Testis (tissue), 3 donors: ENCODE measurements around the gene GPR35. TPM values are rescaled to one million over a fixed set of nuclear protein-coding genes. Genes with fewer than 3 reads are reported as not detected.
"Not testable (repeated sequence)": the region's sequence is repeated elsewhere in the genome, so short reads cannot be mapped to it uniquely, and the experiment has no call there.

Experiments
- DNase-seq: peaks from one replicate; pipeline ENCODE4 v3.0.0-alpha.2; 2019
- H3K27ac ChIP-seq, 2 donors: fragments of 200-600 bp; sonication (generic); one replicate each; pipeline ENCODE4 v1.5.1; 2019
- H3K27me3 ChIP-seq: fragments of 200-600 bp; sonication (generic); one replicate; pipeline ENCODE4 v1.5.1; 2019
- H3K36me3 ChIP-seq: fragments of 200-600 bp; sonication (generic); one replicate; pipeline ENCODE4 v1.5.1; 2017; ENCODE audit warnings: low read depth; ENCODE audit errors: missing control alignments
- H3K4me1 ChIP-seq: fragments of 200-600 bp; sonication (generic); one replicate; pipeline ENCODE4 v1.5.1; 2019
- H3K4me3 ChIP-seq, 2 donors: fragments of 200-600 bp; sonication (generic); one replicate each; pipeline ENCODE4 v1.5.1; 2017 to 2019
- H3K9me3 ChIP-seq: fragments of 200-600 bp; sonication (generic); one replicate; pipeline ENCODE4 v1.5.1; 2017
- WGBS, 2 donors: methylation state at CpG; one replicate each; pipeline ENCODE4 v1.1.5; 2018; 5-methylcytosine and 5-hydroxymethylcytosine counted together
- intact Hi-C: fragments of 100-400 bp; cut with DNase I; formaldehyde crosslinking; loops from one replicate; pipeline ENCODE4 v1.15.1; 2023; ENCODE audit warnings: low total_unique reads
- polyA plus RNA-seq: library from polyadenylated mRNA; stranded (reverse); fragments of 350-450 nt; fragmentation: Illumina TruSeq; extraction: RNeasy Lipid Tissue Mini Kit (QIAGEN cat#74804); gene quantifications from one replicate; pipeline ENCODE4 v1.2.3, GENCODE V29; 2014; ENCODE audit warnings: low read depth, low replicate concordance; ENCODE audit not compliant: insufficient read depth
- small RNA-seq, 2 donors: library from RNA; depleted of rRNA; stranded (forward); fragments of <200 nt; gene quantifications; one replicate each; pipeline ENCODE3, GENCODE V24; 2016
- total RNA-seq, 2 donors: library from RNA; depleted of rRNA; stranded (reverse); fragments of >200 nt; gene quantifications; one replicate each; pipeline ENCODE4 v1.2.3, GENCODE V29; 2016

The GPR35 gene
- total and polyA plus RNA-seq, 3 donors from 2014 or later, result 3.1 to 11.5 (median 9.5) TPM

DNA sequence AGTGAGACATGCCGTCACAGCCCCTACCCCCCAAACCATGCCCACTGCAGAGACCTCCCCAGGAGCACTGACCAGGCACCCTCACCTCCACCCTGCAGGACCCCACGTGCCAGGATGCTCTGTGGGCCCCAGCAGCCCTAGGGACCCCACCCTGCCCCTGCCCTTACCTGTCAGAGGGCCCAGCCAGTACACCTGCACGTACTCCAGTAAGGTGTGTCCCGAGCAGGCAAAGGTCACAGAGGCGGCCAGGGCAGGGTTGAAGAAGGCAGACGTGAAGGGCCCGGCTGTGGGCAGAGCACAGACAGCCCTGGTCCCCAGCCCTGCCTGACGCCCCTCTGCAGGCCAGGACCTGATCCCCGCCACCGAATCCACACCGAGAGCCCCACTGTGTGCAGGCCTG is 54.9 kb downstream of the GPR35 start:
- H3K9me3 ChIP-seq, DNase-seq, H3K4me1 ChIP-seq, H3K4me3 ChIP-seq, intact Hi-C loops, H3K27ac ChIP-seq, H3K36me3 ChIP-seq, H3K27me3 ChIP-seq: not testable (repeated sequence)
- 28% methylated on average over 2 of the region's 11 CpGs; no CpG with 5 or more reads in 1 of the 2 donors for WGBS, 2 donors

Small RNA genes within 50 kb of the gene (small RNA-seq; reads per million reads assigned to genes)
- gene AC011298.3, result 0 reads per million in 2 donors

Other genes starting within 250 kb of the GPR35 start
- 100 to 1,000 TPM; 244 to 479 TPM for gene GPC1, start 189.8 kb upstream of the GPR35 start, total RNA-seq
- 74.2 TPM for gene GPC1, start 189.8 kb upstream of the GPR35 start, polyA plus RNA-seq
- 10 to 100 TPM; 57.3 to 75.7 TPM for gene ANKMY1, start 67.5 kb upstream of the GPR35 start, total RNA-seq
- gene ANKMY1, start 67.5 kb upstream of the GPR35 start, polyA plus RNA-seq, result 92.5 TPM
- 10 to 100 TPM; 24.7 to 37.6 TPM for gene DUSP28, start 65.1 kb upstream of the GPR35 start, total RNA-seq
- 19.3 TPM for gene DUSP28, start 65.1 kb upstream of the GPR35 start, polyA plus RNA-seq
- 10 to 100 TPM; 39.1 to 48.5 TPM for gene RNPEPL1, start 57.0 kb upstream of the GPR35 start, total RNA-seq
- gene RNPEPL1, start 57.0 kb upstream of the GPR35 start, polyA plus RNA-seq, result 28.9 TPM
- gene CAPN10, start 38.7 kb upstream of the GPR35 start, total RNA-seq, result 100 to 1,000 TPM in 1 of 2 donors, 10 to 100 TPM in 1; 66.5 to 104 TPM
- 29.8 TPM for gene CAPN10, start 38.7 kb upstream of the GPR35 start, polyA plus RNA-seq
- not detected for gene AQP12B, start 57.4 kb downstream of the GPR35 start, total RNA-seq
- gene AQP12B, start 57.4 kb downstream of the GPR35 start, polyA plus RNA-seq, result not detected
- not detected for gene AQP12A, start 66.4 kb downstream of the GPR35 start, total RNA-seq
- not detected for gene AQP12A, start 66.4 kb downstream of the GPR35 start, polyA plus RNA-seq
- 10 to 100 TPM; 37.0 to 42.1 TPM for gene KIF1A, start 194.7 kb downstream of the GPR35 start, total RNA-seq
- 33.5 TPM for gene KIF1A, start 194.7 kb downstream of the GPR35 start, polyA plus RNA-seq
- gene AGXT, start 243.3 kb downstream of the GPR35 start, total RNA-seq, result under 1 TPM in 1 of 2 donors, not detected in 1; 0.24 TPM
- gene AGXT, start 243.3 kb downstream of the GPR35 start, polyA plus RNA-seq, result 0.51 TPM